ENCODE data around the gene PAPPA2.
"Not testable (repeated sequence)": the region's sequence is repeated elsewhere in the genome, so short reads cannot be mapped to it uniquely, and the experiment has no call there.

DNA sequence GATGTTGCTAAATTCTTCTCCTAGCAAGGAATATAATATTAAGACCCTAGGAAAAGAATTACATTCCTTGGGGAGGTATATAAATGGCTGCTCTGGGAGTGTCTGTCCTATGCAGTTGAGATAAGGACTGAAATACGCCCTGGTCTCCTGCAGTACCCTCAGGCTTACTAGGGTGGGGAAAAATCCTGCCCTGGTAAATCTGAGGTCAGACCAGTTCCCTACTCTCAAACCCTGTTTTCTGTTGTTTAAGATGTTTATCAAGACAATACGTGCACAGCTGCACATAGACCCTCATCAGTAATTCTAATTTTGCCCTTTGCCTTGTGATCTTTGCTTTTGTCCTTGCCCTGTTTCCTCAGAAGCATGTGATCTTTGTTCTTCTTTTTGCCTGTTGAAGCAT lies 11.2 kb upstream of the PAPPA2 start:
- not testable (repeated sequence) for TF ChIP-seq MAX (CRISPR knock-in tag; IDR thresholded peaks at IDR 0.05); NFIC (IDR thresholded peaks at IDR 0.05); POLR2AphosphoS5 (IDR thresholded peaks at IDR 0.05; ENCODE audit: control insufficient read depth, insufficient read depth, low read depth, low read length); ZNF311 (CRISPR knock-in tag; IDR thresholded peaks at IDR 0.05); JUND (IDR thresholded peaks at IDR 0.05; ENCODE audit: borderline replicate concordance, low read depth, low read length); JUND (tag; IDR thresholded peaks at IDR 0.05; ENCODE audit: borderline replicate concordance, low read depth, low read length); SMC3 (conservative IDR thresholded peaks at IDR 0.05; ENCODE audit: insufficient read depth, low read depth, low read length); CBFB (CRISPR knock-in tag; IDR thresholded peaks at IDR 0.05); POLR2A (conservative IDR thresholded peaks at IDR 0.05); ZNF280B (CRISPR knock-in tag; IDR thresholded peaks at IDR 0.05); ZNF347 (CRISPR knock-in tag; IDR thresholded peaks at IDR 0.05; ENCODE audit: low read depth); FOS (IDR thresholded peaks at IDR 0.05; ENCODE audit: extremely low read depth, insufficient read length)
- TF ChIP-seq, protein P1, sequence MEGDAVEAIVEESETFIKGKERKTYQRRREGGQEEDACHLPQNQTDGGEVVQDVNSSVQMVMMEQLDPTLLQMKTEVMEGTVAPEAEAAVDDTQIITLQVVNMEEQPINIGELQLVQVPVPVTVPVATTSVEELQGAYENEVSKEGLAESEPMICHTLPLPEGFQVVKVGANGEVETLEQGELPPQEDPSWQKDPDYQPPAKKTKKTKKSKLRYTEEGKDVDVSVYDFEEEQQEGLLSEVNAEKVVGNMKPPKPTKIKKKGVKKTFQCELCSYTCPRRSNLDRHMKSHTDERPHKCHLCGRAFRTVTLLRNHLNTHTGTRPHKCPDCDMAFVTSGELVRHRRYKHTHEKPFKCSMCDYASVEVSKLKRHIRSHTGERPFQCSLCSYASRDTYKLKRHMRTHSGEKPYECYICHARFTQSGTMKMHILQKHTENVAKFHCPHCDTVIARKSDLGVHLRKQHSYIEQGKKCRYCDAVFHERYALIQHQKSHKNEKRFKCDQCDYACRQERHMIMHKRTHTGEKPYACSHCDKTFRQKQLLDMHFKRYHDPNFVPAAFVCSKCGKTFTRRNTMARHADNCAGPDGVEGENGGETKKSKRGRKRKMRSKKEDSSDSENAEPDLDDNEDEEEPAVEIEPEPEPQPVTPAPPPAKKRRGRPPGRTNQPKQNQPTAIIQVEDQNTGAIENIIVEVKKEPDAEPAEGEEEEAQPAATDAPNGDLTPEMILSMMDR (IDR thresholded peaks at IDR 0.05 in 2 of 3, conservative IDR thresholded peaks at IDR 0.05 in 1 of 3; ENCODE audit: insufficient read depth in 2 of 3, low read depth in 1 of 3, low read length in 3 of 3): not testable (repeated sequence)
